Measurements from ENCODE around the gene ADORA2A. TPM values are rescaled to one million over a fixed set of nuclear protein-coding genes. Genes with fewer than 3 reads are reported as not detected.

Gene ADORA2A
- total and polyA plus RNA-seq, 2 of the 8 experiments (the other 6 are each of a cell fraction or from before 2014, with no cell fraction given) = 7.1 to 20.3 TPM

- no peaks in the 10 kb centered on the region for H3K79me2 ChIP-seq (ENCODE audit: control insufficient read depth in 1 of 2, insufficient read depth in 2 of 2, low read length in 2 of 2)
- no peak overlapping the region for H2BK12ac ChIP-seq (ENCODE audit: low read depth, low read length)
- H4K5ac ChIP-seq (ENCODE audit: insufficient read length, low read depth, low read length) = no peak overlapping the region
- no peaks in the 10 kb centered on the region for H3K36me3 ChIP-seq (ENCODE audit: control insufficient read depth in 2 of 4, insufficient read depth in 4 of 4, low read length in 3 of 4)
- no peaks in the 10 kb centered on the region; a peak in 1 of 7 replicates for H3K27me3 ChIP-seq (replicated peaks in 1 of 4; ENCODE audit: control insufficient read depth in 3 of 4, extremely low read depth in 1 of 4, insufficient read depth in 3 of 4, low read length in 3 of 4)
- H4K20me1 ChIP-seq (replicated peaks in 1 of 2; ENCODE audit: control insufficient read depth in 1 of 2, insufficient read depth in 2 of 2, low read length in 2 of 2) = no peaks in the 10 kb centered on the region
- no peak overlapping the region for H4K8ac ChIP-seq (ENCODE audit: extremely low read depth, insufficient read depth, low read length)
- ChIA-PET CTCF (ENCODE audit: partially characterized antibody) (interaction anchor here (0.7 to 10.8 kb wide), 12 partner anchors 10 to 87 kb away, joined by 3 to 114 read pairs (median 6); no protein-coding TSS in a partner anchor), POLR2A (ENCODE audit: partially characterized antibody) (interaction anchor here (0.6 to 1.1 kb wide), 2 partner anchors 22 to 82 kb away, joined by 3 read pairs; no protein-coding TSS in a partner anchor)
- DNase-seq (ENCODE audit: low read depth in 1 of 2, low spot score in 2 of 2) = no peak
- H3K9me3 ChIP-seq (ENCODE audit: insufficient read depth in 2 of 2, low read depth in 1 of 2, low read length in 1 of 2) = no peaks in the 10 kb centered on the region
- H2BK20ac ChIP-seq (ENCODE audit: low read length) = no peak overlapping the region
- no peak overlapping the region for H2BK15ac ChIP-seq (ENCODE audit: low read length)
- no peaks in the 10 kb centered on the region; a peak in 1 of 7 replicates for H3K4me1 ChIP-seq (replicated peaks in 1 of 4; ENCODE audit: control insufficient read depth in 3 of 4, insufficient read depth in 4 of 4, low read length in 3 of 4)
- no peak overlapping the region for H3K4ac ChIP-seq (replicated peaks; ENCODE audit: insufficient read length, low read depth, low read length)
- no peak overlapping the region for H2AK5ac ChIP-seq (ENCODE audit: low read depth, low read length)
- H2AFZ ChIP-seq (ENCODE audit: low read length) = no peak overlapping the region
- no peak overlapping the region for H2BK5ac ChIP-seq (ENCODE audit: low read depth, low read length)
- H3K9ac ChIP-seq (replicated peaks in 1 of 4; ENCODE audit: extremely low read depth in 1 of 4, low read depth in 3 of 4, low read length in 3 of 4) = no peak overlapping the region
- H3K23ac ChIP-seq (ENCODE audit: insufficient read length) = no peak overlapping the region
- no peak overlapping the region for H3K27ac ChIP-seq (ENCODE audit: low read depth, low read length)
- 88% methylated on average over 16 of the region's 16 CpGs; no CpG with 5 or more reads in 1 of the 2 experiments for WGBS, 2 experiments (ENCODE audit: extremely low coverage in 1 of 2, insufficient coverage in 1 of 2, insufficient read length in 1 of 2, insufficient replicate concordance in 2 of 2, low coverage in 1 of 2, low lambda C conversion rate in 2 of 2, missing lambda C conversion rate in 1 of 2)
- H4K91ac ChIP-seq (replicated peaks; ENCODE audit: insufficient read length, low read length) = no peak overlapping the region
- H3K14ac ChIP-seq (ENCODE audit: insufficient read length) = no peak overlapping the region
- no peak for FAIRE-seq
- no peaks in the 10 kb centered on the region for H3K79me1 ChIP-seq (ENCODE audit: low read depth, low read length)
- H2BK120ac ChIP-seq (replicated peaks; ENCODE audit: low read depth, low read length) = no peak overlapping the region
- H3K56ac ChIP-seq (replicated peaks; ENCODE audit: insufficient read length, low read depth, low read length) = no peak overlapping the region
- H3K4me2 ChIP-seq (ENCODE audit: insufficient read depth in 1 of 2, low read depth in 2 of 2, low read length in 2 of 2) = no peak overlapping the region
- H3K18ac ChIP-seq (ENCODE audit: extremely low read depth, low read length) = no peak overlapping the region
- no peaks in the 10 kb centered on the region for H3K23me2 ChIP-seq (ENCODE audit: low read depth, low read length)
- H3K4me3 ChIP-seq (ENCODE audit: extremely low read depth in 1 of 4, insufficient read depth in 2 of 4, low read depth in 3 of 4, low read length in 4 of 4) = no peak overlapping the region
- TF ChIP-seq EP300 (IDR thresholded peaks at IDR 0.05; ENCODE audit: borderline replicate concordance in 1 of 2, low read depth in 2 of 2, low read length in 2 of 2) = no peak
- TF ChIP-seq TAF7 (optimal IDR thresholded peaks at IDR 0.05; ENCODE audit: borderline replicate concordance, low read depth, low read length) = no peak
- TF ChIP-seq TCF12 (IDR thresholded peaks at IDR 0.05; ENCODE audit: low read depth, low read length) = no peak
- TF ChIP-seq POLR2A (IDR thresholded peaks at IDR 0.05; ENCODE audit: control extremely low read depth in 1 of 2, low read depth in 2 of 2, low read length in 2 of 2) = no peak
- TF ChIP-seq CBX5 (IDR thresholded peaks at IDR 0.05; ENCODE audit: low read depth, low read length) = no peak
- no peak for TF ChIP-seq BACH1 (IDR thresholded peaks at IDR 0.05; ENCODE audit: low read length)
- no peak for TF ChIP-seq CBX8 (IDR thresholded peaks at IDR 0.05; ENCODE audit: borderline replicate concordance, low read depth, low read length)
Measured at GRCh38 chr22:24434471-24435322, 7.3 kb downstream of the ADORA2A start.
